Measurements from ENCODE around the gene SLC15A2.

DNA sequence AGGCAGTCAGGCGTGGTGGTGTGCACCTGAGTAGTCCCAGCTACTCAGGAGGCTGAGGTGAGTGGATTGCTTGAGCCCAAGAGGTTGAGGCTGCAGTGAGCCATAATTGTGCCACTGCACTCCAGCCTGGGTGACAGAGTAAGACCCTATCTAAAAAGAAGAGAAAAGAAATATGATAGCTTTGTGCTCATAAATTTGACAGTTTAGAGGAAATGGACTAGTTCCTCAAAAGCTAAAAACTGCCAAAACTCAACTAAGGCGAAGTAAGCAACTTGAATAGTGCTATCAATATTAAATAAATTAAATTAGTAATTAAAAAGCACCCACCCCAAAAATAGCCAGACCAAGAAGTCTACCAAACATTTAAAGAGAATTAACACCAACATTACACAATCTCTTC lies 24.5 kb upstream of the SLC15A2 start:
- TF ChIP-seq, protein P1, sequence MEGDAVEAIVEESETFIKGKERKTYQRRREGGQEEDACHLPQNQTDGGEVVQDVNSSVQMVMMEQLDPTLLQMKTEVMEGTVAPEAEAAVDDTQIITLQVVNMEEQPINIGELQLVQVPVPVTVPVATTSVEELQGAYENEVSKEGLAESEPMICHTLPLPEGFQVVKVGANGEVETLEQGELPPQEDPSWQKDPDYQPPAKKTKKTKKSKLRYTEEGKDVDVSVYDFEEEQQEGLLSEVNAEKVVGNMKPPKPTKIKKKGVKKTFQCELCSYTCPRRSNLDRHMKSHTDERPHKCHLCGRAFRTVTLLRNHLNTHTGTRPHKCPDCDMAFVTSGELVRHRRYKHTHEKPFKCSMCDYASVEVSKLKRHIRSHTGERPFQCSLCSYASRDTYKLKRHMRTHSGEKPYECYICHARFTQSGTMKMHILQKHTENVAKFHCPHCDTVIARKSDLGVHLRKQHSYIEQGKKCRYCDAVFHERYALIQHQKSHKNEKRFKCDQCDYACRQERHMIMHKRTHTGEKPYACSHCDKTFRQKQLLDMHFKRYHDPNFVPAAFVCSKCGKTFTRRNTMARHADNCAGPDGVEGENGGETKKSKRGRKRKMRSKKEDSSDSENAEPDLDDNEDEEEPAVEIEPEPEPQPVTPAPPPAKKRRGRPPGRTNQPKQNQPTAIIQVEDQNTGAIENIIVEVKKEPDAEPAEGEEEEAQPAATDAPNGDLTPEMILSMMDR (IDR thresholded peaks at IDR 0.05), result no peak
- no peak for TF ChIP-seq POLR2A (IDR thresholded peaks at IDR 0.05)
